PC-9 (cell line): ENCODE results near the gene PANK2. TPM values are rescaled to one million over a fixed set of nuclear protein-coding genes. Genes with fewer than 3 reads are reported as not detected.
"Not testable (repeated sequence)": the region's sequence is repeated elsewhere in the genome, so short reads cannot be mapped to it uniquely, and the experiment has no call there.

Source experiments
- BruUV-seq: library from RNA; stranded (reverse); fragments of 400-500 nt; replicated peaks from 2 replicates; lab custom pipeline; 2021; lab: Mats Ljungman, UMichigan
- CTCF ChIA-PET: fragments of 300-600 bp; sonication (Branson Sonifier 250); formaldehyde crosslinking; loops from one replicate; lab custom pipeline; 2022; ENCODE audit warnings: antibody characterized with exemption; lab: Charles Lee
- POLR2A ChIA-PET: fragments of 300-600 bp; sonication (Branson Sonifier 250); formaldehyde crosslinking; loops from one replicate; lab custom pipeline; 2022; ENCODE audit warnings: antibody characterized with exemption; ENCODE audit not compliant: unreplicated experiment; lab: Charles Lee
- DNase-seq, 2 experiments: peaks; one replicate each; pipeline versions ENCODE4 v3.0.0 to v3.0.0-alpha.2; 2015 to 2022; ENCODE audit warnings: mixed read lengths in 1 of 2
- H2AFZ ChIP-seq: fragments of 200-600 bp; sonication (generic); 2 replicates; pipeline ENCODE4 v1.8.1; 2017; ENCODE audit warnings: antibody characterized with exemption
- H3F3A ChIP-seq: fragments of 200-600 bp; sonication (generic); 2 replicates; pipeline ENCODE4 v1.8.1; 2017; ENCODE audit warnings: antibody characterized with exemption, mild to moderate bottlenecking, low read depth; ENCODE audit not compliant: insufficient read depth
- H3K27ac ChIP-seq: fragments of 200-600 bp; sonication (generic); 2 replicates; pipeline ENCODE4 v1.6.1; 2016; ENCODE audit warnings: mixed run types
- H3K27me3 ChIP-seq: fragments of 200-600 bp; sonication (generic); 2 replicates; pipeline ENCODE4 v1.6.1; 2016; ENCODE audit warnings: low read depth, mixed run types; ENCODE audit not compliant: insufficient read depth
- H3K36me3 ChIP-seq: fragments of 200-600 bp; sonication (generic); 2 replicates; pipeline ENCODE4 v1.6.1; 2016; ENCODE audit warnings: low read depth, mixed run types
- H3K4me1 ChIP-seq: fragments of 200-600 bp; sonication (generic); replicated peaks from 2 replicates; pipeline ENCODE4 v1.6.1; 2016; ENCODE audit warnings: mixed run types; ENCODE audit not compliant: insufficient read depth
- H3K4me2 ChIP-seq: fragments of 200-600 bp; sonication (generic); 2 replicates; pipeline ENCODE4 v1.6.1; 2017; ENCODE audit warnings: mixed run types
- H3K4me3 ChIP-seq: fragments of 200-600 bp; sonication (generic); 2 replicates; pipeline ENCODE4 v1.6.1; 2016; ENCODE audit warnings: mixed run types
- H3K79me2 ChIP-seq: fragments of 200-600 bp; sonication (generic); 2 replicates; pipeline ENCODE4 v1.6.1; 2017; ENCODE audit warnings: low read depth, mixed run types
- H3K9me2 ChIP-seq: fragments of 200-600 bp; sonication (generic); 2 replicates; pipeline ENCODE4 v1.8.1; 2017; ENCODE audit warnings: mild to moderate bottlenecking; ENCODE audit not compliant: insufficient read depth
- H3K9me3 ChIP-seq: fragments of 200-600 bp; sonication (generic); 2 replicates; pipeline ENCODE4 v1.8.1; 2016; ENCODE audit warnings: low read depth; ENCODE audit not compliant: insufficient read depth
- H4K20me1 ChIP-seq: fragments of 200-600 bp; sonication (generic); 2 replicates; pipeline ENCODE4 v1.8.1; 2017; ENCODE audit not compliant: insufficient read depth
- CTCF ChIP-seq: fragments of 200-600 bp; sonication (generic); conservative IDR thresholded peaks from 2 replicates; pipeline ENCODE4 v1.6.1; 2017; ENCODE audit warnings: mixed run types, antibody characterized with exemption, mild to moderate bottlenecking, moderate library complexity
- EZH2 ChIP-seq: fragments of 200-600 bp; sonication (generic); IDR thresholded peaks from 2 replicates; pipeline ENCODE4 v1.8.0; 2017; ENCODE audit warnings: antibody characterized with exemption, low read depth
- intact Hi-C: fragments of 100-400 bp; cut with micrococcal nuclease; formaldehyde crosslinking; loops from one replicate; pipeline ENCODE4 v1.10.0; 2022; ENCODE audit not compliant: unreplicated experiment
- total RNA-seq: library from RNA; stranded (reverse); gene quantifications from 2 replicates; pipeline ENCODE4 v1.2.3, GENCODE V29; 2021

The PANK2 gene
- total RNA-seq, 1 experiment from 2014 or later: 51.6 TPM

- Histone ChIP-seq H3K4me1 (peaks cover 17% of the 10 kb centered on the region), H3K36me3 (no peaks in the 10 kb centered on the region), H3K9me3 (no peaks in the 10 kb centered on the region), H4K20me1 (peaks cover 99% of the 10 kb centered on the region), H3K9me2 (no peaks in the 10 kb centered on the region), H3F3A (peaks cover 45% of the 10 kb centered on the region), H3K27me3 (no peaks in the 10 kb centered on the region), H3K27ac (no peak overlapping the region), H3K79me2 (peaks cover 99% of the 10 kb centered on the region), H3K4me3 (no peak overlapping the region), H3K4me2 (no peak overlapping the region), H2AFZ (no peak overlapping the region)
- no peak for DNase-seq
- no peak for TF ChIP-seq EZH2
- no peak for TF ChIP-seq CTCF
- CTCF ChIA-PET: no interaction called here
- no TSS peak for BruUV-seq
- intact Hi-C loops: no loop called here
- POLR2A ChIA-PET: no interaction called here
Measured at GRCh38 chr20:3902446-3902845, 13.3 kb downstream of the PANK2 start.

- intact Hi-C loops: no loop called here
- H3K79me2 ChIP-seq: peaks cover 99% of the 10 kb centered on the region
- ChIA-PET POLR2A (interaction anchor here (0.5 kb wide), 1 partner anchor 362 kb away, joined by 7 read pairs; no protein-coding TSS in a partner anchor), CTCF (no interaction called here)
- H3K4me3 ChIP-seq: no peak overlapping the region
- H3K27me3 ChIP-seq: no peaks in the 10 kb centered on the region
- BruUV-seq: no TSS peak
- peaks cover 8% of the 10 kb centered on the region; the same call in 1 of the 2 replicates for H3K36me3 ChIP-seq
- no peak overlapping the region for H3K4me2 ChIP-seq
- peaks cover 33% of the 10 kb centered on the region for H3F3A ChIP-seq
- H3K9me2 ChIP-seq: no peaks in the 10 kb centered on the region
- no peak for TF ChIP-seq EZH2
- TF ChIP-seq CTCF: no peak
- H3K9me3 ChIP-seq: no peaks in the 10 kb centered on the region
- H2AFZ ChIP-seq: no peak overlapping the region
- H3K27ac ChIP-seq: no peak overlapping the region
- peaks cover 92% of the 10 kb centered on the region for H4K20me1 ChIP-seq
- DNase-seq: no peak
- peaks cover 6% of the 10 kb centered on the region for H3K4me1 ChIP-seq
Measured at GRCh38 chr20:3904224-3904623, 15.0 kb downstream of the PANK2 start.

- Histone ChIP-seq H3K9me3 (no peaks in the 10 kb centered on the region), H3K27me3 (no peaks in the 10 kb centered on the region), H3K27ac (no peak overlapping the region), H2AFZ (no peak overlapping the region), H3K79me2 (peaks cover 99% of the 10 kb centered on the region), H3K4me2 (no peak overlapping the region), H4K20me1 (peaks cover 86% of the 10 kb centered on the region), H3K36me3 (peaks cover 8% of the 10 kb centered on the region; the same call in 1 of the 2 replicates), H3K4me1 (peaks cover 4% of the 10 kb centered on the region; the same call in 1 of the 2 replicates), H3K4me3 (no peak overlapping the region), H3K9me2 (no peaks in the 10 kb centered on the region), H3F3A (peaks cover 27% of the 10 kb centered on the region)
- TF ChIP-seq CTCF: no peak
- TF ChIP-seq EZH2: no peak
- ChIA-PET CTCF (no interaction called here), POLR2A (interaction anchor here (0.5 kb wide), 1 partner anchor 363 kb away, joined by 7 read pairs; no protein-coding TSS in a partner anchor)
- DNase-seq: no peak
- intact Hi-C loops: no loop called here
- BruUV-seq: no TSS peak
Measured at GRCh38 chr20:3904857-3905256, 15.7 kb downstream of the PANK2 start.

GRCh38 chr20:3906744-3907721 is 17.8 kb downstream of the PANK2 start:
- H3K9me2 ChIP-seq, H3K27ac ChIP-seq, H3K4me3 ChIP-seq, H2AFZ ChIP-seq, BruUV-seq, H3K4me1 ChIP-seq, H3K4me2 ChIP-seq, DNase-seq, H3K27me3 ChIP-seq, intact Hi-C loops, H3K9me3 ChIP-seq: not testable (repeated sequence)
- Histone ChIP-seq H3K79me2 (peaks cover 99% of the 10 kb centered on the region), H4K20me1 (peaks cover 80% of the 10 kb centered on the region), H3K36me3 (peaks cover 20% of the 10 kb centered on the region), H3F3A (peaks cover 31% of the 10 kb centered on the region; the same call in 1 of the 2 replicates)
- CTCF ChIA-PET: interaction anchor here (0.7 kb wide), 1 partner anchor 15 kb away, joined by 3 read pairs; no protein-coding TSS in a partner anchor
- POLR2A ChIA-PET: interaction anchor here (0.7 kb wide), 1 partner anchor 32 kb away, joined by 3 read pairs; no protein-coding TSS in a partner anchor
